ENCODE results near the gene SLMAP.

The SLMAP gene

DNA sequence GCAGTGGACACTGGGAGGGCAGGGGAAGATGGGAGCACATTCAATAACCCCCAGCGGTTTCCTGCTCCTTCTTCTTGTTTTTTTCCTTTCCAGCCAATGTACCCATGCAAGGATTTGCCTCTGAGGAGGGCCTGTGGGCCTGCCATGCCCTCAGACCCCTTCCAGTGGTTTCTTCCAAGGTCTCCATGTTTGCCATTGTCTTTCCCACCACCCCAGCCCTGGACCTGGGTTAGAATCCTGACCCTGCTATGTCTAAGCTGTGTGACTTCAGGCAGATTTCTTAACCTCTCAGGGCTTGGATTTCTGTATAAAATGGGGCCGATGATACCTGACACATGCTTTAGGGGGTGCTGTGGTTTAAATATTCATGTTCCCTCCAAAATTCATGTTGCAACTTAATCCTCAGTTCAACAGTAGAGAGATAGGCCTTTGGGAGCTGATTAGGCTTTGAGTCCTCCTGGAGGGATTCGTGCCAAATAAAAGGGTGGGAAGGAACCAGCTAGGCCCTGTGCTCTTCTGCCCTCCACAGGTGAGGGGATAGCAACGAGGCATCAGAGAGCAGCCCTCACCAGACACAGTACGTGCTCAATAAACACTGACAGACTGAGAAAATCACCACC is 205.8 kb downstream of the SLMAP start:
- DNase-seq (ENCODE audit: low read depth): no peak

DNA sequence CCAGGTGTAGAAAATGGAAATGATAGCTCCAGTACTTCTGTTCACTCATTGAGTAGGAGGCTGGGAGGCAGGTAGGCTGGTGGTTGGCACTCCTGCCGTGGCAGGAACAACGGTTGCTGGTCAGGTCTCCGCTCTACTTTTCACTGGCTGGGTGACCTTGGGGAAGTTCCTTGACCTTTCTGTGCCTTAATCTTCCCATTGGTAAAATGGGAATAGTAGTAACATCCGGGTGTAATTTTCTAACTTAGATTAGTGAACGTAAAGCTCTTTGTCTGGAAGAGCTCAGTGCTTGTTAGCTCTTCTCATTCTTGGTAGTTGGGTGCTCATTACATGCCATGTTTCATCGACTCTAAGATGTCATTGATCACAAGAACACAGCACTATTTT is 206.3 kb downstream of the SLMAP start:
- no peak for DNase-seq (ENCODE audit: low read depth)

DNA sequence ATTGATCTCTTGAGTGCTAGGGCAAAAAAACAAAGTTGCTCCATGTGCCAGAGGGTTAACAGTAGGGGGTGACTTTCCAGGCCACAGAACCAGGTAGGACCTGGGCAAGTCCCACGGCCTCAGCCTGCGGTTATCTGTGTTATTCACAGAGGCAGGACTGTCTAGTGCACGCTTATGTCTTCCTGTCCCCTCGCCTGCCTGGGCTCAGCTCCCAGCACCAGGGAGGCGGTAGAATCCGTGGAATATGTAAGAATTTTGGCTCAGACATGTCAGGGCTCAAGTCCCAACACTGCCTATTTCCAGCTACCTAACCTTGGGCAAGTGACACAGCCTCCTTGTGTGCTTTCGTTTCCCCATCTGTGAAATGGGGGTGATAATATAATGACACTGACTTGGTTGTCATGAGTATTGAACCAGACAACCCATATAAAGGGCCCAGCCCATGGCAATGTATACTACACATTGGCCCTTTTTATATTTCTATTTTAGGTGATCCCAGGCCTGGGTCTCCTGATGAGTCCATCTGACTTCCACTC is 207.8 kb downstream of the SLMAP start:
- DNase-seq (ENCODE audit: low read depth): no peak

DNA sequence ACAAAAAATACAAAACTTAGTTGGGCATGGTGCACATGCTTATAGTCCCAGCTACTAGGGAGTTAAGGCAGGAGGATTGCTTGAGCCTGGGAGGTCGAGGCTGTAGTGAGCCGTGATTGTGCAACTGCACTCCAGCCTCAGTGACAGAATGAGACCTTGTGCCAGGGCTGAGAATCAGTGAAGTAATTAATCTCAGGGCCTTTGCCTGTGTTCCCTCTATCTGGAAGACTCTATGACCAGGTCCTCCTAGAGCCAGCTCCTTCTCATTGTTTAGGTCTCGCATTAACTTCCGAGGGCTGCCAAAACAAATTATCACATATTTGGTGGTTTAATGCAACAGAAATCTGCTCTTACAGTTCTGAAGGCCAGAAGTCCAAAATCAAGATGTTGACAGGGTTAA is 210.7 kb downstream of the SLMAP start:
- DNase-seq (ENCODE audit: low read depth): no peak

DNA sequence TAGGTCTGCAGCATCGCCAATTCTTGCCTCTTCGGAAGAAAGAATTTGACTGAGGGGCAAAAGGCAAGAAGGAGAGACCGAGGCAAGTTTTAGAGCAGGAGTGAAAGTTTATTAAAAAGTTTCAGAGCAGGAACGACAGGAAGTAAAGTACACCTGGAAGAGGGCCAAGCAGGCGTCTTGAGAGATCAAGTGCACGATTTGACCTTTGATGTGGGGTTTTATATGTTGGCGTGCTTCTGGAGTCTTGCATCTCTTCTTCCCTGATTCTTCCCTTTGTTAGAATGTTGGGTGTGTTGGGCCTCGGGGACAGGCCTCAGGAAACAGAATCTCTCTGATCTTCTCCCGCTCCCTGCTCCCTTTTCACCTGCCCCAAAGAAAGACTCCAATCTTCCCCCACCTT is 211.5 kb downstream of the SLMAP start:
- no peak for DNase-seq (ENCODE audit: low read depth)

DNA sequence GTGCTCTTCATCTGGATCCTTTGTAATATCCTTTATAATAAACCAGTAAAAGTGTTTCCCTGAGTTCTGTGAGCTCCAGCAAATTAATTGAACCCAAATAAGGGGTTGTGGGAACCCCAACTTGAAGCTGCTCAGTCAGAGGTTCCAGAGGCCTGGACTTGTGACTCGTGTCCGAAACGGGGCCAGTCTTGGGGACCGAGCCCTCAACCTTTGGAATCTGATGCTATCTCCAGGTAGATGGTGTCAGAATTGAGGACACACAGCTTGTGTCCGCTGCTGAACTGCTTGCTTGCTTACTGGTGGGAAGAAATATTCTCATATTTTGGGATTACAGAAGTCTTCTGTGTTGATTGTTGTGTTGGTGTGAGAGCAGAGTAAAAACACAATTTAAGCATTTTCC is 212.4 kb downstream of the SLMAP start:
- no peak for DNase-seq (ENCODE audit: low read depth)

DNA sequence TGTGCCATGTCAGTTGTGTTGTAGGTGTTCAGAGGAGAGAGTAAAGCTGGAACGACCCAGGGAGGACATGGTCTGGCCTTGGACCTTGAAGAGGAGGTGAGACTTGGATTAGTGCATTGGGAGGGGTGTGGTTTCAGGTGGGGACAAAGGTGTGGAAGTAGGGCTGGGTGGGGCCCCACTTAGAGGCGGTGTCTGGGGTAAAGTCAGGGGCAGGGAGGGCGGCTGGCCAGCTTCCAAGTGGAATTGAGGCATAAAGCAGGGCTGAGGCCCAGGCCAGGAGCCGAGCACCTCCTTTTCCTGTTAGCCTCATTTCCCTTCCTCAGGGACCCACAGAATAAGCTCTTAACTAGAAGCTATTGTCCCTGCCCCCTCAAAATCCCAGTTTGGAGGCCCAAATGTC is 215.9 kb downstream of the SLMAP start:
- DNase-seq (ENCODE audit: low read depth): no peak

DNA sequence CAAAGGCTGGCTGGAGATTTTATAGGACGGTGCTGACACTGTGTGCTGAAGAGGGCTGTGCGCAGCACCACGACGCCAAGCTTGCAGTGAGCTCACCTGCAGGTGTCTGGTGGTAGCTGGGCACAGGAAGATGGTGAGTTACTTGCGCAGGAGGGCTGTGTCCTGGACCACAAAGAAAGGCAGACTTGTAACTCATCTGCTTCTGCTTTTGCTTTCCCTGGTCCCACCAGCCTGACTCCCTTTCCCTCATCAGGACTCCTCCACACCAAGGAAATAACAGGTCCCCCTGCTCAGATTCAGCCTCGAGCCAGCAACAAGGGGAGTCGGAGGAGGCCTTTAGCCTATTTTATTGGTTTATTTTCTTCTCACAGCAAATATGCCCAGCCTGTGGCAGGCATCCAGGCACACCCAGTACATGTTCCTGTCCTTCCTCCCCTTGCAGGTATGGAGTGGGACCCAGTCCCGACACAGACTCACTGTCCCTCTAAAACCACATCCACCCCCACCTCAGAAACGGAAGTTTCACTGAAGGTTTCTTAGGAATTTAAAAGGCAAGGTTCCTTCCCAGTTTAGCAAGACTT is 216.5 kb downstream of the SLMAP start:
- no peak for DNase-seq (ENCODE audit: low read depth)

DNA sequence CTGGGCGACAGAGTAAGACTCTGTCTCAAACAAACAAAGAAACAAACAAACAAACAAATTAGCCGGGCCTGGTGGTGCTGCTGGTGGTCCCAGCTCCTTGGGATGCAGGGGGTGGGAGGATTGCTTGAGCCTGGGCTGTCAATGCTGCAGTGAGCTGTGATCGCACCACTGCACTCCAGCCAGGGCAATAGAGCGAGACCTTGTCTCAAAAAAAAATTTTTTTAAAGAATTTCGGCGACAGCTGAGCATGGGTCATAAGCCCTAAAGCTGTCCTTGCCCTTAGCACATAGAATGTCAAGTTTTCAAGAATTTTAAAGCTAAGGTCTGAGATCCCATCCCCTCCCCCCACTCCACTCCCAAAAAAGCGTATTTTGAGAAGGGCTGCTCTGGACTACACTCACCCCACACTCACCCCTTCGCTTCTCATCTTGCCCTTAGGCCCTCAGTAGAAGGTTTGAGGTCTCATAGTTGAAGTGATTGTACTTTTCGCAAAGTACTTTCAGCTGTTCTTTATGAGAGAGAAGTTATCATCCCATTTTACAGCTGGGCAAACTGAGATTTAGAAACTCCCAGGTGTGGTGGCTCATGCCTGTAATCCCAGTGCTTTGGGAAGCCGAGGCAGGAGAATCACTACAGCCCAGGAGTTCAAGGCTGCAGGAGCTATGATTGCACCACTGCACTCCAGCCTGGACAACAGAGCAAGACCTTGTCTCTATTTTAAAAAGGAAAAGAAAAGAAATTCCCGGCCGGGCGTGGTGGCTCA is 217.8 kb downstream of the SLMAP start:
- DNase-seq (ENCODE audit: low read depth): no peak

DNA sequence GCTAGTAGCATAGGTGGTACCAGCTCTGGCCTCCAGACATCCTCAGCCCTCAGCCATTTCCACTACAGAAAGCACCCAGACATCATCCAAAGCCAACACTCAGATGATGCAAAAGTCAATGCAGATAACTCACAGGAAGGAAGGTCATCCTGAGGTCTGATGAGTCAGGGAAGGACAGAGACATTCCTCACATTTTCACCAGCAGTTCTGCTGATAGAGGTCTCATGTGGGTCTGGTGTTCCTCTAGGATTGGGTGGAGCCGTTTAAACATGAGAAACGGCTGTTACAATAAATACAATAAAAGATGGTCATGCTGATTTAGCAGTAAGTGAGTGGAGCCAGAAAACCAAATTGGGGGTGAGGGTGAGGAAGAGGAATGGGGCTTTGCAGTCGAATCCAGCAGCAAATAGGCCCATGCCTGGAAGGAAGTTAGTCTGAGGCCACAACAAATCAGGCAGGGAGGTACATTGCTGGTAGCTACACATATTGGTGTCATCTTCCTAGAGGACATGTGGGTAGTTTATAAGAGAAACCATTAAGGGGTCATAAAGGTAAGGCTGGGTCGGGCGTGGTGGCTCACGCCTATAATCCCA is 218.8 kb downstream of the SLMAP start:
- DNase-seq (ENCODE audit: low read depth): no peak

DNA sequence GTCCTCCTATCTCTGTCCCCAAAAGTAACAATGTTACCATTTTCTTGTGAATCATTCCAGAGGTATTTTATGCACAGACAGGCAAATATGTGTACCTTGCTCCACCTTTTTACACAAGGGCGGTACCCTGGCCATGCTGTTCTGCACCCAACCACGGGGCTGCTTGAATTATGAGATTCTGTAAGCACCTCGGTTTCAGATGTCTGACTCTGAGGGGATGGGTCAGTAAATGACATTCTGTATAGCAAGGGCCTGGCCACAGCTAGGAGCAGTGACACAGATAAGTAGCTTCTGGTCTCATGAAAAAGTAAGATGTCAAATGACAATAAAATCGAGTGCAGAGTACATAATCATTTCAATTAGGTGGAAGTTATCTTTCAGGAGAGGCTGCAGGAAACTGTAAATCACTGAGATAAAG is 221.7 kb downstream of the SLMAP start:
- no peak for DNase-seq (ENCODE audit: low read depth)

DNA sequence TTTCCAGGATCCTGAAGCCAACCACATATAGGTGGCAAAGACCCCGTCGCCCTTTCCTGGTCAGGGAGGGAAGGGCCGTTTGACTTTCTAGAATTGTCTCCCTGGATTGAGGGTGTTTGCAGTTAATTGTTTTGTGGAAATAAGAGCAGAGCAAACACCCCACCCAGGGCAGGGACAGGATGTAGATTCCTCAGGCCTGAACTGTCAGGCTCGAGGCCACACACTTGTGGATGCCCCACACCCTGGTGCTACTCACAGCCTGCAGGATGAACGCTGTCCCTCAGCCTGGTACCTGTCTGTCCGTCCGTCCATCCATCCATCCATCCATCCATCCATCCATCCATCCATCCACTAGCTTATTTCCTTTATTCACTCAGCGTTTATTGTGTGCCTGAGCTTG is 222.2 kb downstream of the SLMAP start:
- DNase-seq (ENCODE audit: low read depth): no peak

Measured in stimulated activated CD8-positive, alpha-beta memory T cell treated with anti-CD3 and anti-CD28 coated beads, Interleukin-15, amount 100 ng/mL, for 24 hours (primary cell).